Liver (tissue), 9 donors: ENCODE data around the gene GNAT2. TPM values are rescaled to one million over a fixed set of nuclear protein-coding genes. Genes with fewer than 3 reads are reported as not detected.

Experiments
- DNase-seq: peaks from one replicate; pipeline ENCODE4 v3.0.0-alpha.2; 2017; ENCODE audit warnings: low spot score
- H3K27ac ChIP-seq, 2 donors: one replicate each; pipeline ENCODE4 v1.7.0; 2013; ENCODE audit warnings: inconsistent platforms in 2 of 2, low read length in 2 of 2, control low read depth in 1 of 2, low read depth in 1 of 2, mild to moderate bottlenecking in 1 of 2
- H3K27me3 ChIP-seq, 4 donors: one replicate each; pipeline versions ENCODE4 v1.6.1 to v1.7.0; 2013; ENCODE audit warnings: low read length in 3 of 4, inconsistent platforms in 1 of 4, mild to moderate bottlenecking in 1 of 4, moderate library complexity in 1 of 4; ENCODE audit not compliant: control insufficient read depth in 4 of 4, insufficient read depth in 4 of 4
- H3K36me3 ChIP-seq, 4 donors: one replicate each; pipeline versions ENCODE4 v1.6.1 to v1.7.0; 2013; ENCODE audit warnings: low read length in 3 of 4, mild to moderate bottlenecking in 3 of 4, low read depth in 1 of 4, moderate library complexity in 1 of 4; ENCODE audit not compliant: control insufficient read depth in 4 of 4, insufficient read depth in 3 of 4
- H3K4me1 ChIP-seq, 4 donors: one replicate each; pipeline versions ENCODE4 v1.6.1 to v1.7.0; 2013; ENCODE audit warnings: low read length in 3 of 4, mild to moderate bottlenecking in 3 of 4, moderate library complexity in 1 of 4; ENCODE audit not compliant: control insufficient read depth in 4 of 4, insufficient read depth in 4 of 4
- H3K4me3 ChIP-seq, 3 donors: one replicate each; pipeline versions ENCODE4 v1.6.1 to v1.7.0; 2013; ENCODE audit warnings: low read length in 3 of 3, control low read depth in 1 of 3, low read depth in 1 of 3, mild to moderate bottlenecking in 1 of 3
- H3K9ac ChIP-seq, 2 donors: one replicate each; pipeline ENCODE4 v1.7.0; 2013; ENCODE audit warnings: low read length in 2 of 2, mild to moderate bottlenecking in 2 of 2, moderate library complexity in 2 of 2, control low read depth in 1 of 2, low read depth in 1 of 2
- H3K9me3 ChIP-seq, 4 donors: one replicate each; pipeline versions ENCODE4 v1.6.1 to v1.7.0; 2013; ENCODE audit warnings: low read length in 3 of 4; ENCODE audit not compliant: control insufficient read depth in 4 of 4
- ATF3 ChIP-seq: IDR thresholded peaks from 2 replicates; pipeline ENCODE4 v1.6.1; 2016; ENCODE audit warnings: antibody characterized with exemption
- CTCF ChIP-seq: fragments of 150-350 bp; IDR thresholded peaks from 2 replicates; pipeline ENCODE4 v1.5.1; 2017; ENCODE audit warnings: improper control_type of control experiment, low read depth, low read length; ENCODE audit not compliant: missing input control
- FOXA1 ChIP-seq: IDR thresholded peaks from 2 replicates; pipeline ENCODE4 v1.6.1; 2016; ENCODE audit warnings: antibody characterized with exemption
- GABPA ChIP-seq, 2 donors: IDR thresholded peaks in 1 of 2; conservative IDR thresholded peaks in 1 of 2; 2 replicates each; pipeline ENCODE4 v1.6.1; 2016; ENCODE audit warnings: antibody characterized with exemption in 2 of 2, mild to moderate bottlenecking in 1 of 2, moderate library complexity in 1 of 2
- HNF4A ChIP-seq, 2 donors: conservative IDR thresholded peaks; 2 replicates each; pipeline ENCODE4 v1.6.1; 2016; ENCODE audit warnings: antibody characterized with exemption in 2 of 2, mild to moderate bottlenecking in 2 of 2
- HNF4G ChIP-seq: IDR thresholded peaks from 2 replicates; pipeline ENCODE4 v1.6.1; 2016; ENCODE audit warnings: antibody characterized with exemption
- JUND ChIP-seq, 2 donors: IDR thresholded peaks; 2 replicates each; pipeline ENCODE4 v1.6.1; 2016; ENCODE audit warnings: antibody characterized with exemption in 2 of 2
- NR2F2 ChIP-seq: IDR thresholded peaks from 2 replicates; pipeline ENCODE4 v1.6.1; 2016; ENCODE audit warnings: antibody characterized with exemption
- RAD21 ChIP-seq, 2 donors: IDR thresholded peaks; 2 replicates each; pipeline ENCODE4 v1.6.1; 2016; ENCODE audit warnings: antibody characterized with exemption in 2 of 2, mild to moderate bottlenecking in 2 of 2
- REST ChIP-seq: IDR thresholded peaks from 2 replicates; pipeline ENCODE4 v1.6.1; 2016; ENCODE audit warnings: antibody characterized with exemption, mild to moderate bottlenecking
- RXRA ChIP-seq, 2 donors: IDR thresholded peaks; 2 replicates each; pipeline ENCODE4 v1.6.1; 2017 to 2018; ENCODE audit warnings: antibody characterized with exemption in 2 of 2, mild to moderate bottlenecking in 1 of 2
- SP1 ChIP-seq: IDR thresholded peaks from 2 replicates; pipeline ENCODE4 v1.6.1; 2018; ENCODE audit warnings: antibody characterized with exemption, mild to moderate bottlenecking
- TAF1 ChIP-seq: conservative IDR thresholded peaks from 2 replicates; pipeline ENCODE4 v1.6.1; 2016; ENCODE audit warnings: antibody characterized with exemption, mild to moderate bottlenecking
- YY1 ChIP-seq: IDR thresholded peaks from 2 replicates; pipeline ENCODE4 v1.6.1; 2016; ENCODE audit warnings: antibody characterized with exemption, mild to moderate bottlenecking
- ZBTB33 ChIP-seq: IDR thresholded peaks from 2 replicates; pipeline ENCODE4 v1.6.1; 2016; ENCODE audit warnings: antibody characterized with exemption
- WGBS: extraction: QIAGEN DNeasy Blood & Tissue Kit; methylation state at CpG from one replicate; pipeline ENCODE4 v1.1.7; 2013; 5-methylcytosine and 5-hydroxymethylcytosine counted together
- polyA plus RNA-seq, 2 donors: library from polyadenylated mRNA; stranded (reverse) in 1 of 2; unstranded in 1 of 2; fragments of 200-250 nt in 1 of 2; fragments of >200 nt in 1 of 2; fragmentation: Nextera tagmentation in 1 of 2; extraction: Ambion mirVana in 1 of 2; gene quantifications; one replicate each; pipeline versions ENCODE4 v1.2.1 to v1.2.3, GENCODE V29; 2013 to 2015
- total RNA-seq, 2 donors: library from RNA; depleted of rRNA; stranded (reverse); fragments of >200 nt; gene quantifications; one replicate each; pipeline ENCODE4 v1.2.3, GENCODE V29; 2014
- donor health status: healthy.
- donor health status: healthy.
- donor health status: healthy.
- donor health status: healthy.
- donor health status: healthy.

Gene GNAT2
- total and polyA plus RNA-seq, 4 donors: 0.09 to 0.17 (median 0.17) TPM; not detected in 1

GRCh38 chr1:109630898-109631512 is 11.6 kb upstream of the GNAT2 start:
- Histone ChIP-seq H3K27me3 (no peaks in the 10 kb centered on the region), H3K36me3 (peaks cover 15 to 58% (median 26%) of the 10 kb centered on the region in 4 donors), H3K4me3 (no peak overlapping the region), H3K4me1 (peaks cover 0 to 2% (median 0%) of the 10 kb centered on the region in 4 donors), H3K9me3 (no peaks in the 10 kb centered on the region), H3K9ac (no peak overlapping the region), H3K27ac (no peak overlapping the region)
- DNase-seq: no peak
- WGBS: 94% methylated on average over 14 of the region's 14 CpGs
- no peak for TF ChIP-seq ATF3

GRCh38 chr1:109630081-109630897 is 10.9 kb upstream of the GNAT2 start:
- 82% methylated on average over 30 of the region's 30 CpGs for WGBS
- no peak overlapping the region for H3K4me3 ChIP-seq
- TF ChIP-seq YY1: no peak
- peak; percentile 9 for TF ChIP-seq CTCF
- H3K9ac ChIP-seq: no peak overlapping the region
- no peak overlapping the region for H3K27ac ChIP-seq
- no peaks in the 10 kb centered on the region for H3K4me1 ChIP-seq
- no peak for DNase-seq
- peaks cover 15 to 61% (median 26%) of the 10 kb centered on the region in 4 donors for H3K36me3 ChIP-seq
- no peaks in the 10 kb centered on the region for H3K9me3 ChIP-seq
- no peaks in the 10 kb centered on the region for H3K27me3 ChIP-seq

GRCh38 chr1:109629372-109630030 is 10.1 kb upstream of the GNAT2 start:
- 88% methylated on average over 10 of the region's 10 CpGs for WGBS
- no peak for DNase-seq
- Histone ChIP-seq H3K36me3 (peaks cover 15 to 61% (median 26%) of the 10 kb centered on the region in 4 donors), H3K9ac (no peak overlapping the region), H3K9me3 (no peaks in the 10 kb centered on the region), H3K27me3 (no peaks in the 10 kb centered on the region), H3K27ac (no peak overlapping the region), H3K4me1 (peaks cover 0 to under 1% (median 0%) of the 10 kb centered on the region in 4 donors), H3K4me3 (no peak overlapping the region)
- no peak for TF ChIP-seq YY1
- TF ChIP-seq SP1: no peak
- TF ChIP-seq NR2F2: no peak
- no peak for TF ChIP-seq CTCF
- TF ChIP-seq TAF1: no peak
- TF ChIP-seq REST: no peak
- no peak for TF ChIP-seq HNF4G
- TF ChIP-seq FOXA1: no peak
- TF ChIP-seq JUND (IDR thresholded peaks at IDR 0.05): no peak
- TF ChIP-seq ZBTB33: no peak
- TF ChIP-seq RXRA (IDR thresholded peaks at IDR 0.05): no peak
- TF ChIP-seq GABPA (IDR thresholded peaks at IDR 0.05 in 1 of 2, conservative IDR thresholded peaks at IDR 0.05 in 1 of 2): no peak
- no peak for TF ChIP-seq RAD21 (IDR thresholded peaks at IDR 0.05)
- no peak for TF ChIP-seq HNF4A (conservative IDR thresholded peaks at IDR 0.05)
